Astrocyte (in vitro differentiated cells and primary cell): ENCODE data around the gene IFITM5.

ENCODE experiments used
- CTCF ChIP-seq: IDR thresholded peaks from 2 replicates; pipeline ENCODE4 v1.5.1; 2011; ENCODE audit warnings: low read depth, mild to moderate bottlenecking, inconsistent platforms, low read length, moderate library complexity; ENCODE audit not compliant: insufficient read depth
- EZH2 ChIP-seq: IDR thresholded peaks from 2 replicates; pipeline ENCODE4 v1.6.1; 2012; ENCODE audit warnings: mild to moderate bottlenecking, low read length, inconsistent platforms; ENCODE audit not compliant: insufficient read depth

- TF ChIP-seq EZH2, result no peak
- no peak for TF ChIP-seq CTCF
Measured at GRCh38 chr11:255816-256215, 43.5 kb downstream of the IFITM5 start.
